GM19452 (cell line): Measurements from ENCODE around the gene FOXP3.

Experiments
- ATAC-seq: cut with Tn5 transposase; IDR thresholded peaks from one replicate; pipeline ENCODE4 v1.9.1; 2021; ENCODE audit not compliant: unreplicated experiment

Gene FOXP3

GRCh38 chrX:49254639-49255038 lies 9.9 kb downstream of the FOXP3 start:
- no peak for ATAC-seq

- ATAC-seq: no peak
Observed at GRCh38 chrX:49251325-49251724, 13.2 kb downstream of the FOXP3 start.

- ATAC-seq: no peak
Observed at GRCh38 chrX:49250578-49250977, 13.9 kb downstream of the FOXP3 start.

GRCh38 chrX:49250066-49250465 lies 14.4 kb downstream of the FOXP3 start:
- ATAC-seq: no peak

- ATAC-seq: no peak
Observed at GRCh38 chrX:49249616-49250015, 14.9 kb downstream of the FOXP3 start.

- no peak for ATAC-seq
Observed at GRCh38 chrX:49249071-49249470, 15.4 kb downstream of the FOXP3 start.

GRCh38 chrX:49247916-49248811 lies 16.3 kb downstream of the FOXP3 start:
- ATAC-seq: no peak

- no peak for ATAC-seq
Observed at GRCh38 chrX:49247346-49247745, 17.2 kb downstream of the FOXP3 start.

GRCh38 chrX:49246541-49246940 lies 18.0 kb downstream of the FOXP3 start:
- no peak for ATAC-seq

- no peak for ATAC-seq
Observed at GRCh38 chrX:49244207-49244606, 20.3 kb downstream of the FOXP3 start.

GRCh38 chrX:49243166-49243565 lies 21.3 kb downstream of the FOXP3 start:
- no peak for ATAC-seq

- ATAC-seq: no peak
Observed at GRCh38 chrX:49242545-49243066, 21.9 kb downstream of the FOXP3 start.

- ATAC-seq: no peak
Observed at GRCh38 chrX:49238735-49239134, 25.8 kb downstream of the FOXP3 start.

GRCh38 chrX:49237060-49237459 lies 27.4 kb downstream of the FOXP3 start:
- no peak for ATAC-seq

GRCh38 chrX:49233887-49234555 lies 30.5 kb downstream of the FOXP3 start:
- ATAC-seq: no peak

GRCh38 chrX:49233176-49233575 lies 31.3 kb downstream of the FOXP3 start, which contains the start of gene CACNA1F:
Gene CACNA1F (minus strand): TSS chrX:49233340. CDS start chrX:49233309, 31 bp downstream.
- no peak for ATAC-seq

- ATAC-seq: no peak
Observed at GRCh38 chrX:49232525-49232924, 32.0 kb downstream of the FOXP3 start.

GRCh38 chrX:49231333-49232000 lies 33.0 kb downstream of the FOXP3 start:
- no peak for ATAC-seq

- ATAC-seq: peak; percentile 50
Observed at GRCh38 chrX:49230500-49231232, 33.8 kb downstream of the FOXP3 start.

- ATAC-seq: no peak
Observed at GRCh38 chrX:49228185-49228584, 36.3 kb downstream of the FOXP3 start.

- ATAC-seq: no peak
Observed at GRCh38 chrX:49227726-49228125, 36.8 kb downstream of the FOXP3 start.
